PC-3 (cell line): ENCODE results near the gene SIGLEC15.

Experiments
- EZH2 ChIP-seq: fragments of 300-600 bp; sonication (generic); IDR thresholded peaks from one replicate; pipeline ENCODE4 v1.6.1; 2017; ENCODE audit warnings: antibody characterized with exemption, mild to moderate bottlenecking, low read length; ENCODE audit not compliant: unreplicated experiment
- TF ChIP-seq, protein P1 (sequence below): fragments of 300-600 bp; sonication (generic); conservative IDR thresholded peaks from 2 replicates; pipeline ENCODE4 v1.5.1; 2017; ENCODE audit warnings: antibody characterized with exemption, low read depth, mild to moderate bottlenecking, low read length

GRCh38 chr18:45801416-45802004 lies 24.0 kb upstream of the SIGLEC15 start:
- TF ChIP-seq, protein P1, sequence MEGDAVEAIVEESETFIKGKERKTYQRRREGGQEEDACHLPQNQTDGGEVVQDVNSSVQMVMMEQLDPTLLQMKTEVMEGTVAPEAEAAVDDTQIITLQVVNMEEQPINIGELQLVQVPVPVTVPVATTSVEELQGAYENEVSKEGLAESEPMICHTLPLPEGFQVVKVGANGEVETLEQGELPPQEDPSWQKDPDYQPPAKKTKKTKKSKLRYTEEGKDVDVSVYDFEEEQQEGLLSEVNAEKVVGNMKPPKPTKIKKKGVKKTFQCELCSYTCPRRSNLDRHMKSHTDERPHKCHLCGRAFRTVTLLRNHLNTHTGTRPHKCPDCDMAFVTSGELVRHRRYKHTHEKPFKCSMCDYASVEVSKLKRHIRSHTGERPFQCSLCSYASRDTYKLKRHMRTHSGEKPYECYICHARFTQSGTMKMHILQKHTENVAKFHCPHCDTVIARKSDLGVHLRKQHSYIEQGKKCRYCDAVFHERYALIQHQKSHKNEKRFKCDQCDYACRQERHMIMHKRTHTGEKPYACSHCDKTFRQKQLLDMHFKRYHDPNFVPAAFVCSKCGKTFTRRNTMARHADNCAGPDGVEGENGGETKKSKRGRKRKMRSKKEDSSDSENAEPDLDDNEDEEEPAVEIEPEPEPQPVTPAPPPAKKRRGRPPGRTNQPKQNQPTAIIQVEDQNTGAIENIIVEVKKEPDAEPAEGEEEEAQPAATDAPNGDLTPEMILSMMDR = no peak
- TF ChIP-seq EZH2 = no peak
